HepG2 (cell line): ENCODE measurements around the gene VWA5B1. TPM values are rescaled to one million over a fixed set of nuclear protein-coding genes. Genes with fewer than 3 reads are reported as not detected.

ENCODE experiments used
- EP300 ChIP-seq, 3 experiments: sonication (generic) in 1 of 3; formaldehyde crosslinking in 1 of 3; IDR thresholded peaks; 2 replicates each; pipeline versions ENCODE4 v1.5.1 to v1.6.1; 2011 to 2020; ENCODE audit warnings: low read depth in 2 of 3, low read length in 2 of 3, borderline replicate concordance in 1 of 3, improper control_type of control experiment in 1 of 3, mild to moderate bottlenecking in 1 of 3, missing genetic modification reagents in 1 of 3, moderate library complexity in 1 of 3
- HNRNPLL ChIP-seq: fragments of 200-400 bp; formaldehyde crosslinking; IDR thresholded peaks from 2 replicates; pipeline ENCODE4 v1.6.1; 2017; ENCODE audit warnings: mild to moderate bottlenecking, low read depth, low read length; ENCODE audit not compliant: poor library complexity, severe bottlenecking
- HOXA9 ChIP-seq: sonication (generic); formaldehyde crosslinking; IDR thresholded peaks from 2 replicates; pipeline ENCODE4 v1.8.1; 2022; ENCODE audit warnings: missing genetic modification reagents, mild to moderate bottlenecking, moderate library complexity, borderline replicate concordance
- KMT2A ChIP-seq: sonication (generic); formaldehyde crosslinking; IDR thresholded peaks from 2 replicates; pipeline ENCODE4 v1.4.0; 2020; ENCODE audit warnings: missing genetic modification reagents
- MED1 ChIP-seq: sonication (generic); formaldehyde crosslinking; IDR thresholded peaks from 2 replicates; pipeline ENCODE4 v1.4.0; 2020; ENCODE audit warnings: missing genetic modification reagents
- MLX ChIP-seq: IDR thresholded peaks from 2 replicates; pipeline ENCODE4 v1.6.1; 2016
- NBN ChIP-seq: fragments of 450-650 bp; conservative IDR thresholded peaks from 2 replicates; pipeline ENCODE4 v1.6.1; 2017
- NFAT5 ChIP-seq: sonication (generic); formaldehyde crosslinking; IDR thresholded peaks from 2 replicates; pipeline ENCODE4 v1.4.0; 2020; ENCODE audit warnings: missing genetic modification reagents
- POLR2G ChIP-seq: fragments of 200-400 bp; formaldehyde crosslinking; IDR thresholded peaks from 2 replicates; pipeline ENCODE4 v1.6.1; 2018; ENCODE audit warnings: mild to moderate bottlenecking, low read depth, low read length, moderate library complexity
- PRDM4 ChIP-seq: sonication (generic); formaldehyde crosslinking; IDR thresholded peaks from 2 replicates; pipeline ENCODE4 v1.9.0; 2021; ENCODE audit warnings: missing genetic modification reagents, borderline replicate concordance
- RELA ChIP-seq: sonication (generic); formaldehyde crosslinking; IDR thresholded peaks from 2 replicates; pipeline ENCODE4 v1.4.0; 2020; ENCODE audit warnings: missing genetic modification reagents
- SIX4 ChIP-seq: sonication (generic); formaldehyde crosslinking; IDR thresholded peaks from 2 replicates; pipeline ENCODE4 v1.4.0; 2020; ENCODE audit warnings: missing genetic modification reagents
- SYNCRIP ChIP-seq: fragments of 200-400 bp; formaldehyde crosslinking; IDR thresholded peaks from 2 replicates; pipeline ENCODE4 v1.6.1; 2018; ENCODE audit warnings: mild to moderate bottlenecking, low read depth, low read length; ENCODE audit not compliant: insufficient read depth
- TGIF2 ChIP-seq: IDR thresholded peaks from 2 replicates; pipeline ENCODE4 v1.6.1; 2016; ENCODE audit warnings: control low read depth, missing compliant biosample characterization
- XRCC5 ChIP-seq: fragments of 200-400 bp; formaldehyde crosslinking; optimal IDR thresholded peaks from 2 replicates; pipeline ENCODE3; 2017; ENCODE audit warnings: mild to moderate bottlenecking, low read length
- ZFP62 ChIP-seq: sonication (generic); formaldehyde crosslinking; IDR thresholded peaks from 2 replicates; pipeline ENCODE4 v1.4.0; 2020; ENCODE audit warnings: missing genetic modification reagents
- ZIK1 ChIP-seq: sonication (generic); formaldehyde crosslinking; IDR thresholded peaks from 2 replicates; pipeline ENCODE4 v1.5.0; 2020; ENCODE audit warnings: mild to moderate bottlenecking, low read depth, missing genetic modification reagents, borderline replicate concordance
- ZNF20 ChIP-seq: sonication (generic); formaldehyde crosslinking; IDR thresholded peaks from 2 replicates; pipeline ENCODE4 v1.4.0; 2020; ENCODE audit warnings: mild to moderate bottlenecking, moderate library complexity, missing genetic modification reagents
- ZNF44 ChIP-seq: sonication (generic); formaldehyde crosslinking; IDR thresholded peaks from 2 replicates; pipeline ENCODE4 v1.5.1; 2020; ENCODE audit warnings: mild to moderate bottlenecking, missing genetic modification reagents
- ZNF563 ChIP-seq: sonication (generic); formaldehyde crosslinking; IDR thresholded peaks from 2 replicates; pipeline ENCODE4 v1.8.0; 2022; ENCODE audit warnings: mild to moderate bottlenecking, moderate library complexity, missing genetic modification reagents
- ZNF644 ChIP-seq: IDR thresholded peaks from 2 replicates; pipeline ENCODE4 v1.6.1; 2016; ENCODE audit warnings: low read depth
- ZNF841 ChIP-seq: sonication (generic); formaldehyde crosslinking; IDR thresholded peaks from 2 replicates; pipeline ENCODE4 v1.8.1; 2023; ENCODE audit warnings: missing genetic modification reagents, borderline replicate concordance
- ZSCAN31 ChIP-seq: sonication (generic); formaldehyde crosslinking; IDR thresholded peaks from 2 replicates; pipeline ENCODE4 v1.5.0; 2020; ENCODE audit warnings: low read depth, mild to moderate bottlenecking, missing genetic modification reagents
- polyA plus RNA-seq, 8 experiments: library from polyadenylated mRNA; depleted of rRNA in 3 of 8; stranded (reverse) in 7 of 8; unstranded in 1 of 8; fragments of >200 nt; fragmentation: Illumina TruSeq in 4 of 8; extraction: Trizol in 4 of 8; gene quantifications; 2 replicates each; pipeline versions ENCODE4 v1.2.1 to v1.2.3, GENCODE V29; 2011 to 2016; ENCODE audit warnings: low read depth in 4 of 8, missing spikeins in 1 of 8, mixed read lengths in 1 of 8; ENCODE audit not compliant: insufficient read depth in 1 of 8
- total RNA-seq, 5 experiments: library from RNA; depleted of rRNA; stranded (reverse); fragments of >200 nt; fragmentation: Illumina TruSeq; extraction: Trizol; gene quantifications; 2 replicates each; pipeline ENCODE4 v1.2.3, GENCODE V29; 2016; ENCODE audit warnings: low read depth in 1 of 5

VWA5B1 gene
- total and polyA plus RNA-seq, 2 of the 13 experiments (the other 11 are each of a cell fraction or from before 2014, with no cell fraction given): not detected

GRCh38 chr1:20250340-20250989 lies 40.2 kb upstream of the VWA5B1 start (continued):
- TF ChIP-seq ZNF841 (CRISPR knock-in tag) (no peak), ZNF44 (CRISPR knock-in tag) (no peak), XRCC5 (no peak), SYNCRIP (no peak), KMT2A (CRISPR knock-in tag) (no peak), NFAT5 (CRISPR knock-in tag) (no peak), ZIK1 (no peak), HOXA9 (CRISPR knock-in tag) (no peak), ZSCAN31 (CRISPR knock-in tag) (no peak), SIX4 (CRISPR knock-in tag) (no peak), TGIF2 (no peak), ZNF20 (no peak), MED1 (CRISPR knock-in tag) (peak; percentile 50), ZFP62 (no peak), EP300 (IDR thresholded peaks at IDR 0.05; ENCODE audit: low read depth in 2 of 2, low read length in 2 of 2) (0 out of 4 replicates have a peak, but pooled peaks of 1 of the 2 experiments have one; percentile 11), EP300 (CRISPR knock-in tag; IDR thresholded peaks at IDR 0.05; ENCODE audit: borderline replicate concordance) (no peak), NBN (no peak), PRDM4 (CRISPR knock-in tag) (no peak), POLR2G (no peak), ZNF563 (no peak), MLX (CRISPR knock-in tag) (0 out of 2 replicates have a peak, but pooled peaks have one; percentile 19), ZNF644 (CRISPR knock-in tag) (0 out of 2 replicates have a peak, but pooled peaks have one; percentile 23), RELA (CRISPR knock-in tag) (no peak), HNRNPLL (no peak)
